ENCODE data around the gene TMUB1. TPM values are rescaled to one million over a fixed set of nuclear protein-coding genes. Genes with fewer than 3 reads are reported as not detected.
A peak's percentile ranks its signal among the peaks of the same experiment; 100 is the strongest.

TMUB1 gene
- total RNA-seq, 1 experiment from 2014 or later: 51.2 TPM

DNA sequence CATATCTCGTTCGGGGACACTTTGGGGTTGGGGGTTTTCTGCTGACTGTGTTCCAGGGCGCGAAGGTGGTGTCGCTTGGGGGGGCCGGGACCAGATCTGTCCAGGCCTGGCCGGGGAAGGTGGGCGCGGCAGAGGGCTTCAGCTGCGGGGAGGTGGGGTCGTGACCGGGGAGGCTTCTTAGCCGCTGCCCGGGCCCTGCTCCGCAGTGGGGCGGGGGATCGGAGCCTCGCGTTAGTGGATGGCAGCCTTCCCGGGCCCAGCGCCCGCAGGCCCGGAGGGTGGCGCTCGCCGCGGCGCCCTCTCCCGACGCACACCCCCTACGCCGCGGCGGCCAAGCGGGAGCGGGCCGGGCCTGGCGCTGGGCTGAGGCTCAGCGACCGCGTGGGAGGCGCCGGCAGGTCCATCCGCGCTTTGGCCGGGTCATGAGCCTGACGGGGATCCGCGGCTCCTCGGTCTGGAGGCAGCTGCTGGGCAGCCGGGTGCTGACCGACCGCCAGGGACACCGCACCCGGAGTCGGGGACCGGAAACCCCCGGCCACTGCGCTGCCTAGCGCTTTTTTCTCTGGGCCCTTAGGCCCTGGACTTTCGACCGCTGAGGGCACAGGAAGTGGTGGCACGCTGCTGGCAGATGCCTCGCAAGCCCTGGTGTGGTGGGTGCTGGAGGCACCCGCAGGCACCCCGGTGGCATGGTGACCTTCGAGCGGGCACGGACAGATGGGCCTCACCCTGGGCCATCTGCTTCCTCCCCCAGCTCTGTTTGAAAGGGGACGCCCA lies 4.1 kb upstream of the TMUB1 start:
- Mint-ChIP-seq H3K9me3 (ENCODE audit: low read depth, unreplicated experiment) (no peaks in the 10 kb centered on the region), H3K4me1 (ENCODE audit: low read depth, unreplicated experiment) (peaks cover 42% of the 10 kb centered on the region), H3K4me3 (ENCODE audit: low read depth, unreplicated experiment) (peak overlapping the region; percentile 87), H3K27me3 (ENCODE audit: unreplicated experiment) (no peaks in the 10 kb centered on the region), H3K27ac (ENCODE audit: unreplicated experiment) (no peak overlapping the region), H3K36me3 (ENCODE audit: insufficient read depth, unreplicated experiment) (peaks cover 58% of the 10 kb centered on the region)
- BruUV-seq (replicated peaks): no TSS peak
- CTCF ChIA-PET: interaction anchor here (0.6 to 1.4 kb wide), 2 partner anchors 20 to 59 kb away, joined by 3 to 4 read pairs; partner anchors contain the start of gene ABCB8
- peak; percentile 59 for DNase-seq
- intact Hi-C loops (cut with micrococcal nuclease; ENCODE audit: unreplicated experiment): loop anchor here (1.0 kb wide), 1 partner anchor 24 kb away; no protein-coding TSS in a partner anchor
- no peak for TF ChIP-seq CTCF (IDR thresholded peaks at IDR 0.05; ENCODE audit: unreplicated experiment)

DNA sequence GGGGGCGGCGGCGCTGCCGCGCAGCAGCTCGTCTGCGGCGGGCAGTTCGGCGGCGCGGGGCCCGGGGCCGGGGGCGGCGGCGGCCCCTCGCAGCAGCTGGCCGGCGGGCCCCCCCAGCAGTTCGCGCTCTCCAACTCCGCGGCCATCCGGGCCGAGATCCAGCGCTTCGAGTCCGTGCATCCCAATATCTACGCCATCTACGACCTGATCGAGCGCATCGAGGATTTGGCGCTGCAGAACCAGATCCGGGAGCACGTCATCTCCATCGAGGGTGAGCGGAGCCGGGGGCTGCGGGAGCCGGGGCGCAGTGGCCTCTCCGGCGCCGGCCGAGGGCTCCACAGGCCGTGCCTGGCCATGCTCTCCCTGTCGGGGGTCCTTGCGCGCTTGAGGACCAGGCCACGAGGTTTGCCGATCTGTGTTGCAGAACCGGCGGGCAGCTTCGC lies 3.5 kb upstream of the TMUB1 start:
- Mint-ChIP-seq H3K27ac (ENCODE audit: unreplicated experiment) (no peak overlapping the region), H3K4me3 (ENCODE audit: low read depth, unreplicated experiment) (peak overlapping the region; percentile 87), H3K9me3 (ENCODE audit: low read depth, unreplicated experiment) (no peaks in the 10 kb centered on the region), H3K36me3 (ENCODE audit: insufficient read depth, unreplicated experiment) (peaks cover 63% of the 10 kb centered on the region), H3K4me1 (ENCODE audit: low read depth, unreplicated experiment) (peaks cover 47% of the 10 kb centered on the region), H3K27me3 (ENCODE audit: unreplicated experiment) (no peaks in the 10 kb centered on the region)
- CTCF ChIA-PET: no interaction called here
- no peak for TF ChIP-seq CTCF (IDR thresholded peaks at IDR 0.05; ENCODE audit: unreplicated experiment)
- BruUV-seq (replicated peaks): no TSS peak
- intact Hi-C loops (cut with micrococcal nuclease; ENCODE audit: unreplicated experiment): no loop called here
- DNase-seq: no peak

DNA sequence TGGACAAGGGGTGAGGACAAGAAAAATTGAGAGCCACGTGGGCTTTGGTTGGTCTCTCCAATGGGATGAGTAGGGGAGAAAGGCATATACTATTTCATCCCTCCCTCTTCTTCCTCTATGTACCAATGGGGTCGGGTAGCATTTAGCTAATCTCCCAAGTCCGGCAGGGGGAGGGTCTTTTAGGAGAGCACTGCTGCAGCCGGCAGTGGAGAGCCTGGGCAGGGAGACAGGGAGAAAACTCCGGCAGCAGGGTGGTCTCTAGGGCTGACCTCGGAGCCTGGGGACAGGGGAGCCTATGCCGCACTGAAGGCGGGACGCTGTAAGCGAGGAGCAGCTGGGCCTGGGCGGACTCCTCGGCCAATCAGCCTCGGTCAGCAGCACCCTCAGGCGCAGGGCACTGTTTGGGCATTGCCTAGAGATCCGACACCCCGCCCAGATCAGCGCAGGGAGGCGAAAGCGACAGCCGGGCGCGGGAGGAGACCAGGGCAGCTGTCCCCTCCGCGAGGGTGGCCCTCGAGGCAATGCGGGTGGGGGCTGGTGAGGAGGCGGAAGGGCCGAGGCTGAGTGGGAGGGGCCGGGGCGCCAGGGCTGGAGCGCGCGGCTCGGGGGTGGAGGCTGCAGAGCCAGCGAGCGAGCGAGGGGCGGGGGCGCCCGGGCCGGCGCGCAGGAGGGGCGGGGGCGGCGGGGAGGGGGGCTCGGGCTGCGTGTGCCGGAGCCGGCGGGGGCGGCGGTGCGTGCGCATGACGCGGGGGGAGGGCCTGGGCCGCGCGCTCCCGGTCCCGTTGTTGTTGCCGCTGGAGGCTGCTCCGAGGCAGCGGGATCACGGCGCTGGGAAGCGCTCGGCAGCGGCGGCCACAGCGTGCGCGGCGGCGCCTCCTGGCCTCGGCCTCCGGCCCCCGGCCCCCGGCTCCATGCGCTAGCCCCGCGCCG lies 2.7 kb upstream of the TMUB1 start, which contains the start of gene AGAP3:
Gene AGAP3 (plus strand): TSS at position 785 of the 930 bp plus-strand sequence. CDS start 267 bp downstream, outside the sequence.
- CTCF ChIA-PET: interaction anchor here (1.2 kb wide), 1 partner anchor 25 kb away, joined by 3 read pairs; no protein-coding TSS in a partner anchor
- peaks cover 67% of the 10 kb centered on the region for H3K36me3 Mint-ChIP-seq (ENCODE audit: insufficient read depth, unreplicated experiment)
- H3K4me1 Mint-ChIP-seq (ENCODE audit: low read depth, unreplicated experiment): peaks cover 39% of the 10 kb centered on the region
- H3K4me3 Mint-ChIP-seq (ENCODE audit: low read depth, unreplicated experiment): peak within 1 kb of the TSS; percentile 87
- no peaks in the 10 kb centered on the region for H3K9me3 Mint-ChIP-seq (ENCODE audit: low read depth, unreplicated experiment)
- peak within 1 kb of the TSS; percentile 6 for H3K27ac Mint-ChIP-seq (ENCODE audit: unreplicated experiment)
- DNase-seq: peak; percentile 90
- BruUV-seq (replicated peaks): no TSS peak
- no peaks in the 10 kb centered on the region for H3K27me3 Mint-ChIP-seq (ENCODE audit: unreplicated experiment)
- TF ChIP-seq CTCF (IDR thresholded peaks at IDR 0.05; ENCODE audit: unreplicated experiment): no peak
- intact Hi-C loops (cut with micrococcal nuclease; ENCODE audit: unreplicated experiment): no loop called here

GRCh38 chr7:151085329-151085690 lies 2.0 kb upstream of the TMUB1 start:
- no peaks in the 10 kb centered on the region for H3K9me3 Mint-ChIP-seq (ENCODE audit: low read depth, unreplicated experiment)
- no TSS peak for BruUV-seq (replicated peaks)
- peak overlapping the region; percentile 6 for H3K27ac Mint-ChIP-seq (ENCODE audit: unreplicated experiment)
- H3K4me3 Mint-ChIP-seq (ENCODE audit: low read depth, unreplicated experiment): peak overlapping the region; percentile 87
- intact Hi-C loops (cut with micrococcal nuclease; ENCODE audit: unreplicated experiment): no loop called here
- CTCF ChIA-PET: interaction anchor here (0.6 to 1.2 kb wide), 2 partner anchors 25 to 577 kb away, joined by 3 to 4 read pairs; no protein-coding TSS in a partner anchor
- TF ChIP-seq CTCF (IDR thresholded peaks at IDR 0.05; ENCODE audit: unreplicated experiment): no peak
- no peak for DNase-seq
- H3K27me3 Mint-ChIP-seq (ENCODE audit: unreplicated experiment): no peaks in the 10 kb centered on the region
- peaks cover 38% of the 10 kb centered on the region for H3K4me1 Mint-ChIP-seq (ENCODE audit: low read depth, unreplicated experiment)
- peaks cover 73% of the 10 kb centered on the region for H3K36me3 Mint-ChIP-seq (ENCODE audit: insufficient read depth, unreplicated experiment)
